Lower leg skin (tissue), 3 donors: Measurements from ENCODE around the gene DTX2.
"Not testable (repeated sequence)": the region's sequence is repeated elsewhere in the genome, so short reads cannot be mapped to it uniquely, and the experiment has no call there.

ENCODE experiments used
- CTCF ChIP-seq, 3 donors: fragments of 450-650 bp; IDR thresholded peaks; one replicate each; pipeline ENCODE4 v1.5.1; 2016; ENCODE audit warnings: antibody characterized with exemption in 3 of 3, mild to moderate bottlenecking in 3 of 3, moderate library complexity in 2 of 3
- POLR2A ChIP-seq, 2 donors: fragments of 450-650 bp; IDR thresholded peaks; one replicate each; pipeline ENCODE4 v1.6.1; 2016 to 2017; ENCODE audit warnings: antibody characterized with exemption in 2 of 2, mild to moderate bottlenecking in 1 of 2, moderate library complexity in 1 of 2

DNA sequence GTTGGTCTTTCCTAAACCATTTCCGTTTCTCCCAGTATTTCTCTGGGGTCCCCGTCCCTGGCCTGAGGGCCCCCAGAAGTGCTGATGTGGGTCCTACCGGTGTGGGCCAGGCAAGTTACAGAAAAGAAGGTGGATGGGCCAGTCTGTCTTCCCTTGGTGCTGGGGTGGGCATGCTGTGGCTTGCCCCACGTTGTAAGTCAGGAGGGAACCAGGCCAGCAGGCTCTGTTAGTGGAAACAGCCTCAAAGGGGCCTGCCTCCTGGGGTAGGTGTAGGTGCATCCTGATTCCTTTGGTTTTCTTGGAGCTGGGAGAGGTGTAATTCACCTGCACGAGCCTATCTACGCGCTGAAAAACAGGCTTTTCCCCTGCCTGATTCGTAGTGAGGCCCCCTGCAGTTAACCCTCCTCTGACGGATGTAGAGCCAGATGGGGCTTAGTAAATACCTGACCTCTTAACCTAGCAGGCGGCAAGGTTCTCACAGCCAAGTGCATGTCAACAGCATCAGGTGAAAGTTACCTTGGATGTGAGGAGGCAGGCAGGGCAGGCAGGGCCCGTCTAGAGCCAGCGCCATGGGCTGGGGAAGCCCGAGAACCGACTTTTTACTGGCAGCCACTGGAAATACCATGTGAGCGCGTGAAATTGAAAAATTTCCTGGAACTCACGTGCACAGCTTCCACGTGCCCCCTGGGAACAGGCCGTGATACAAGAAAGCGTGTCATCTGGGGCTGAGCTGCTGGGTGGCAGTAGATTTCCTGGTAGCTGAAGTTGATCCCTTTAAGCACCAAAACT lies 24.5 kb downstream of the DTX2 start:
- not testable (repeated sequence) for TF ChIP-seq CTCF, POLR2A (IDR thresholded peaks at IDR 0.05)
